H9 (cell line): ENCODE measurements around the gene TBC1D22A. TPM values are rescaled to one million over a fixed set of nuclear protein-coding genes. Genes with fewer than 3 reads are reported as not detected.

Source experiments
- DNase-seq: peaks from one replicate; pipeline ENCODE4 v3.0.0-alpha.2; 2017
- H2AFZ ChIP-seq: one replicate; pipeline ENCODE4 v1.6.1; 2013; ENCODE audit warnings: mild to moderate bottlenecking, low read length, control low read depth, moderate library complexity
- H2AK5ac ChIP-seq: 2 replicates; pipeline ENCODE4 v1.6.1; 2013; ENCODE audit warnings: low read length, control low read depth, mixed read lengths; ENCODE audit not compliant: insufficient read length
- H2BK120ac ChIP-seq: one replicate; pipeline ENCODE4 v1.6.1; 2013; ENCODE audit warnings: low read depth, mild to moderate bottlenecking, low read length, control low read depth, inconsistent platforms; ENCODE audit not compliant: poor library complexity, severe bottlenecking
- H2BK12ac ChIP-seq: 2 replicates; pipeline ENCODE4 v1.6.1; 2013; ENCODE audit warnings: low read length, control low read depth, mixed read lengths, low read depth; ENCODE audit not compliant: insufficient read length
- H2BK15ac ChIP-seq: 2 replicates; pipeline ENCODE4 v1.6.1; 2013; ENCODE audit warnings: low read depth, low read length, control low read depth
- H2BK20ac ChIP-seq: one replicate; pipeline ENCODE4 v1.6.1; 2013; ENCODE audit warnings: low read depth, mild to moderate bottlenecking, low read length, control low read depth, inconsistent platforms; ENCODE audit not compliant: poor library complexity, severe bottlenecking
- H2BK5ac ChIP-seq: 2 replicates; pipeline ENCODE4 v1.6.1; 2013; ENCODE audit warnings: low read length, control low read depth, mixed read lengths; ENCODE audit not compliant: insufficient read length
- H3K14ac ChIP-seq: 2 replicates; pipeline ENCODE4 v1.6.1; 2013; ENCODE audit warnings: low read length, control low read depth; ENCODE audit not compliant: insufficient read depth
- H3K18ac ChIP-seq: 2 replicates; pipeline ENCODE4 v1.6.1; 2013; ENCODE audit warnings: low read depth, mild to moderate bottlenecking, mixed read lengths, low read length, control low read depth; ENCODE audit not compliant: insufficient read length
- H3K23ac ChIP-seq: 2 replicates; pipeline ENCODE4 v1.6.1; 2013; ENCODE audit warnings: low read length, control low read depth, mixed read lengths, low read depth; ENCODE audit not compliant: insufficient read length
- H3K23me2 ChIP-seq: 2 replicates; pipeline ENCODE4 v1.6.1; 2013; ENCODE audit warnings: low read depth, mild to moderate bottlenecking, mixed read lengths, low read length, control low read depth; ENCODE audit not compliant: insufficient read length, poor library complexity, severe bottlenecking
- H3K27ac ChIP-seq: 2 replicates; pipeline ENCODE4 v1.5.1; 2013; ENCODE audit warnings: low read length, control low read depth, mixed read lengths, low read depth; ENCODE audit not compliant: insufficient read length
- H3K27me3 ChIP-seq: 2 replicates; pipeline ENCODE4 v1.6.1; 2013; ENCODE audit warnings: low read length, control low read depth, inconsistent platforms; ENCODE audit not compliant: insufficient read depth
- H3K4ac ChIP-seq: 2 replicates; pipeline ENCODE4 v1.6.1; 2013; ENCODE audit warnings: low read depth, mild to moderate bottlenecking, control low read depth, inconsistent platforms, low read length, moderate library complexity
- H3K4me1 ChIP-seq: 2 replicates; pipeline ENCODE4 v1.6.1; 2013; ENCODE audit warnings: low read length, control low read depth, inconsistent platforms; ENCODE audit not compliant: insufficient read depth
- H3K4me2 ChIP-seq: 2 replicates; pipeline ENCODE4 v1.6.1; 2013; ENCODE audit warnings: low read length, control low read depth, mixed read lengths; ENCODE audit not compliant: insufficient read length, insufficient read depth
- H3K56ac ChIP-seq: 2 replicates; pipeline ENCODE4 v1.6.1; 2013; ENCODE audit warnings: low read depth, mild to moderate bottlenecking, mixed read lengths, low read length, control low read depth; ENCODE audit not compliant: insufficient read length
- H3K79me1 ChIP-seq: 2 replicates; pipeline ENCODE4 v1.6.1; 2013; ENCODE audit warnings: low read depth, mild to moderate bottlenecking, moderate library complexity, low read length, control low read depth, inconsistent platforms; ENCODE audit not compliant: insufficient read depth, poor library complexity, severe bottlenecking
- H3K79me2 ChIP-seq: 2 replicates; pipeline ENCODE4 v1.6.1; 2013; ENCODE audit warnings: low read length, control low read depth, inconsistent platforms; ENCODE audit not compliant: insufficient read depth
- H3K9ac ChIP-seq: 2 replicates; pipeline ENCODE4 v1.6.1; 2013; ENCODE audit warnings: low read length, control low read depth, mixed read lengths; ENCODE audit not compliant: insufficient read length; ENCODE audit errors: extremely low read depth
- H3K9me3 ChIP-seq: one replicate; pipeline ENCODE4 v1.6.1; 2013; ENCODE audit warnings: low read depth, low read length, inconsistent platforms; ENCODE audit not compliant: control insufficient read depth
- H3T11ph ChIP-seq: one replicate; pipeline ENCODE4 v1.6.1; 2013; ENCODE audit warnings: mild to moderate bottlenecking, low read length, control low read depth, inconsistent platforms
- H4K20me1 ChIP-seq: one replicate; pipeline ENCODE4 v1.6.1; 2013; ENCODE audit not compliant: control insufficient read depth, insufficient read length, insufficient read depth
- H4K5ac ChIP-seq: 2 replicates; pipeline ENCODE4 v1.6.1; 2013; ENCODE audit warnings: low read depth, mild to moderate bottlenecking, mixed read lengths, low read length, control low read depth; ENCODE audit not compliant: insufficient read length
- H4K8ac ChIP-seq: replicated peaks from 2 replicates; pipeline ENCODE4 v1.6.1; 2013; ENCODE audit warnings: low read length, control low read depth, mixed read lengths, low read depth; ENCODE audit not compliant: insufficient read length
- H4K91ac ChIP-seq: 2 replicates; pipeline ENCODE4 v1.6.1; 2013; ENCODE audit warnings: low read depth, mild to moderate bottlenecking, moderate library complexity, mixed read lengths, low read length, control low read depth; ENCODE audit not compliant: insufficient read length
- H3K27ac Mint-ChIP-seq, 3 experiments: 2 replicates in 2 of 3; 3 replicates in 1 of 3; pipeline ENCODE4 v1.8.0; 2020 to 2021; ENCODE audit warnings: mixed read lengths in 3 of 3, mild to moderate bottlenecking in 1 of 3, moderate library complexity in 1 of 3
- H3K27me3 Mint-ChIP-seq: 2 replicates; pipeline ENCODE4 v1.8.0; 2021; ENCODE audit warnings: low read depth, mild to moderate bottlenecking, moderate library complexity, mixed read lengths
- H3K36me3 Mint-ChIP-seq, 3 experiments: 2 replicates in 2 of 3; 3 replicates in 1 of 3; pipeline ENCODE4 v1.8.0; 2020 to 2021; ENCODE audit warnings: low read depth in 3 of 3, mixed read lengths in 3 of 3; ENCODE audit not compliant: insufficient read depth in 1 of 3
- H3K4me1 Mint-ChIP-seq, 2 experiments: 2 replicates each; pipeline ENCODE4 v1.8.0; 2020; ENCODE audit warnings: mixed read lengths in 2 of 2
- H3K4me3 Mint-ChIP-seq, 2 experiments: 2 replicates in 1 of 2; 3 replicates in 1 of 2; pipeline ENCODE4 v1.8.0; 2020 to 2021; ENCODE audit warnings: mild to moderate bottlenecking in 2 of 2, mixed read lengths in 2 of 2, moderate library complexity in 1 of 2
- H3K9me3 Mint-ChIP-seq, 2 experiments: 2 replicates in 1 of 2; 3 replicates in 1 of 2; pipeline ENCODE4 v1.8.0; 2020; ENCODE audit warnings: mild to moderate bottlenecking in 2 of 2, mixed read lengths in 2 of 2, moderate library complexity in 1 of 2
- WGBS: extraction: QIAGEN DNeasy Blood & Tissue Kit; methylation state at CpG from one replicate; pipeline ENCODE4 v1.1.7; 2013; ENCODE audit warnings: missing lambda C conversion rate, low lambda C conversion rate, mixed read lengths; ENCODE audit not compliant: insufficient read length; ENCODE audit errors: extremely low coverage; 5-methylcytosine and 5-hydroxymethylcytosine counted together
- total RNA-seq: library from RNA; stranded (reverse); gene quantifications from 2 replicates; pipeline ENCODE4 v1.2.1, GENCODE V29; 2021
- TF ChIP-seq, protein P1 (sequence below): fragments of 200-600 bp; sonication (generic); conservative IDR thresholded peaks from 3 replicates; pipeline ENCODE4 v1.8.0; 2021; ENCODE audit warnings: antibody characterized with exemption, mild to moderate bottlenecking

TBC1D22A gene
- total RNA-seq, 1 experiment from 2014 or later, result 20.8 TPM

DNA sequence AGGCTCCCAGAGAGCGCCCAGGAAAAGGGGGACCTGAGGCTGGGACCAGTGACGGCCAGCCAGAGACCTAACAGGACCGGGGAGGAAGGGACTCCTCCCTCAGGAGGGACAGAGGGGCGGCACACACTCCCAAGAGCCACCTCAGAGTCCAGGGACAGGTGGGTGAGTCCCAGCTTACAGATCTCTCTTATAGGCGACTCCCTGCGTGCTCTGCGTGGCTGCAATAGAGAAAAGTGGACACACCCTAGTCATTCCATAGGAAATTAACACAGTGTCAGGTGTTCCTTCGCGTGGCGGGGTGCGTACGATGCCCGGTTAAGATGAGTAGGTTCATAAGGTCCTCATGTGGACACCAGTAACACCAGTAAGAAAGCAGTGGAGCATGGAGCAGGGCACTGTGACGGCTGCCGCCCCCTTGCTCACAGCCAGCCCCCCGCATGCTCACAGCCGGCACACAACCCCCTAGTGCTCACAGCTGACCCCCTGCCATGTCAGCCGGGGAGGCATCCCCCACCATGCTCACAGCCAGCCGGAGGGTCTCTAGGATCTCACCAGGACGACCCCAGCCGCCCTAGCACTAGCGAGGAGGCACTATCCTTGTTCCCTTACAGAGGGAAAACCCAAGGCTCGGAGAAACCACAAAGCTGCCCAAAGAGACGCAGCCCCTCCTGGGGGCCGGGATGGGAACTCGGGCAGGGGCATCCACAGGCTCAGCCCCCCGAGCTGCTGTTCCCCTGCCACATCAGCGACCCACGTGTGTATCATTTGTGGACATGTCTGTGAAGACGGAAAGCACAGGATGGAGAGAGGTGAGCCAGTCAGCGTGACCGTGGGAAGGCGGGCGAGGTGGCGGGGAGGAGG is 426.8 kb downstream of the TBC1D22A start:
- Histone ChIP-seq H4K5ac (no peak overlapping the region), H3K9ac (no peak overlapping the region), H3K23ac (no peak overlapping the region), H2BK120ac (no peak overlapping the region), H2BK15ac (no peak overlapping the region), H3K9me3 (no peaks in the 10 kb centered on the region), H3T11ph (no peak overlapping the region), H4K20me1 (no peaks in the 10 kb centered on the region), H3K4ac (no peak overlapping the region), H3K14ac (no peak overlapping the region), H2AFZ (no peak overlapping the region), H3K79me1 (no peaks in the 10 kb centered on the region), H2BK20ac (no peak overlapping the region), H3K23me2 (peaks cover 2% of the 10 kb centered on the region), H3K56ac (no peak overlapping the region), H2AK5ac (no peak overlapping the region), H3K4me2 (no peak overlapping the region), H2BK5ac (no peak overlapping the region), H3K4me1 (no peaks in the 10 kb centered on the region), H3K27ac (no peak overlapping the region), H2BK12ac (no peak overlapping the region), H4K8ac (no peak overlapping the region), H3K79me2 (no peaks in the 10 kb centered on the region), H3K18ac (no peak overlapping the region), H4K91ac (no peak overlapping the region), H3K27me3 (no peaks in the 10 kb centered on the region)
- Mint-ChIP-seq H3K27ac (no peak overlapping the region; a peak in 1 of 7 replicates), H3K4me1 (no peaks in the 10 kb centered on the region), H3K4me3 (no peak overlapping the region), H3K27me3 (peaks cover 5% of the 10 kb centered on the region), H3K9me3 (peaks cover 20 to 85% of the 10 kb centered on the region in 2 experiments), H3K36me3 (peaks cover 0 to 17% (median 4%) of the 10 kb centered on the region in 3 experiments; a peak in 4 of 7 replicates)
- WGBS, result no CpG with 5 or more reads among the region's 35 CpGs
- peak; percentile 20 for DNase-seq
- TF ChIP-seq, protein P1, sequence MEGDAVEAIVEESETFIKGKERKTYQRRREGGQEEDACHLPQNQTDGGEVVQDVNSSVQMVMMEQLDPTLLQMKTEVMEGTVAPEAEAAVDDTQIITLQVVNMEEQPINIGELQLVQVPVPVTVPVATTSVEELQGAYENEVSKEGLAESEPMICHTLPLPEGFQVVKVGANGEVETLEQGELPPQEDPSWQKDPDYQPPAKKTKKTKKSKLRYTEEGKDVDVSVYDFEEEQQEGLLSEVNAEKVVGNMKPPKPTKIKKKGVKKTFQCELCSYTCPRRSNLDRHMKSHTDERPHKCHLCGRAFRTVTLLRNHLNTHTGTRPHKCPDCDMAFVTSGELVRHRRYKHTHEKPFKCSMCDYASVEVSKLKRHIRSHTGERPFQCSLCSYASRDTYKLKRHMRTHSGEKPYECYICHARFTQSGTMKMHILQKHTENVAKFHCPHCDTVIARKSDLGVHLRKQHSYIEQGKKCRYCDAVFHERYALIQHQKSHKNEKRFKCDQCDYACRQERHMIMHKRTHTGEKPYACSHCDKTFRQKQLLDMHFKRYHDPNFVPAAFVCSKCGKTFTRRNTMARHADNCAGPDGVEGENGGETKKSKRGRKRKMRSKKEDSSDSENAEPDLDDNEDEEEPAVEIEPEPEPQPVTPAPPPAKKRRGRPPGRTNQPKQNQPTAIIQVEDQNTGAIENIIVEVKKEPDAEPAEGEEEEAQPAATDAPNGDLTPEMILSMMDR, result no peak
